ENCODE data around the gene KRT78.

KRT78 gene

GRCh38 chr12:52812073-52812400 is 36.8 kb downstream of the KRT78 start:
- no peak for DNase-seq (ENCODE audit: low read depth in 2 of 2)

DNA sequence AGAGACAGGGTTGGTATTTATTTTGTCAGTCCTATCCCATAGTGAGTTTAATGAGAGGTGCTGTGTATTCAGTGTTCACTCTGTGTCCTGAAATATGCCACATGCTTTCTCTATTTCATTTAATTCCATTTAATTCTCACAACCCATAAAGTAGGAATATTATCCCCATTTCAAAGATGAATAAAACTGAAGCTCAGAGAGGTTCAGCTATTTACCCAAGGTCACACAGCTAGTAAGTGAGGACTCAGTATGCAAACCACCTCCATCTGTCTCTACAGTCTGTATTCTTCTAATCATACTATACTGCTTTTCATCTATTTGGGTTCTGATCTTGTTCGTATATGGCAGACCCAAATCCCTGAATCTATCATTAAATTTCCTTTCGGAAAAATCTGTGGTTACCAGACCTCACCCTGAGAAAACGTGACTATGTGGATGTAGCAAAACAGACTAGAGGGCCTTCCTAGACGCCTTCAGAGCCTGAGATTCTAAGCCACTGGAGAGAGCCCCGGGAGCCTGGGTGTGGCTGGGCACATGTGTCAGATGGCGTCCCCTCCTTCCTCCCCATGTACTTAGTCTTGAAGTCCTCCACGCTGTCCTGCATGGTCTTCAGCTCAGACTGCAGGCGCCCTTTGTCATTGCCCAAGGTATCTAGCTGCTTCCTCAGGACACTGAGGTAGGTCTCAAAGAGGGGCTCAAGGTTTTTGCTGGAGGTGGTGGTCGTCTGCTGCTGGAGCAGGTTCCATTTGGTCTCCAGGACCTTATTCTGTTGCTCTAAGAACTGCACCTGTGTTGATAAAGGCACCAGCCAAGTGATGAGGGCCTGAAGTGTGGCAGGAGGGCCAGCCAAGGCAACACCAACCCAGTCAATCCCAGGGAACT is 37.4 kb downstream of the KRT78 start:
- no peak for DNase-seq (ENCODE audit: low read depth in 2 of 2)

DNA sequence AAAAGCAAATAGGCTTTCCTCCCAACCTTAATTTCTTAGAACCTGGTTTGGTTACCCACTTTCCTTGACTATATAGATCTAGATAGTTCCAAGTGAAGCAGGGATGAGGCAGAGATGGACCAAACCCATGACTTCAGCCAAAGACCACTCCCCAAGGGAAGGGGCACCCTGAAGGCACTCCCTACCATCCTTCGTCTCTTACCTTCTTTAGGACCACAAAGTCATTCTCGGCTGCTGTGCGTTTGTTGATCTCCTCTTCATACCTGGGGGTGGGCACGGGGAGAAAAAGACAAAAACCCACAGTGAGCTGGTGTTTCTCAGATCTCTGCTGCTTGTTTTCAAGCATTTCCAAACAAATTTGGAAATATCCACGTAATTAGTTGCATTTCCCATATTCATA is 38.2 kb downstream of the KRT78 start:
- DNase-seq (ENCODE audit: low read depth in 2 of 2): no peak

DNA sequence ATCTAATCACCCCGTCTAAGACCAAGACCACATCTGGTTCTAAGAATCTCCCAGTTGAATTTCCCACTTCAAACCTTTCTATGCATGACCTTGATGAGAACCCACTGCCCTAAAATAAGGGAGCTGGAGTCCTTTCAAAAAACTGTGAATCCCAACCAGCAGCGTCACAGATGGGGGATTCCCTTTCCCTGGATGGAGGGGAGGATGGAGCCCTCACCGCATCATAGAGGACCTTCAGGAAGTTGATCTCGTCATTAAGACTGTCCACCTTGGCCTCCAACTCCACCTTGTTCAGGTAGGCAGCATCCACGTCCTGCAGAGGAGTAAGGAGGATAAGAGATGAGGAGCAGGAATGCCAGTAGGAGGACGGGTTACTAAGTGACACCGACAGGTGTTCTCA is 39.6 kb downstream of the KRT78 start:
- no peak for DNase-seq (ENCODE audit: low read depth in 2 of 2)

GRCh38 chr12:52808573-52809160 is 40.1 kb downstream of the KRT78 start:
- no peak for DNase-seq (ENCODE audit: low read depth in 2 of 2)

DNA sequence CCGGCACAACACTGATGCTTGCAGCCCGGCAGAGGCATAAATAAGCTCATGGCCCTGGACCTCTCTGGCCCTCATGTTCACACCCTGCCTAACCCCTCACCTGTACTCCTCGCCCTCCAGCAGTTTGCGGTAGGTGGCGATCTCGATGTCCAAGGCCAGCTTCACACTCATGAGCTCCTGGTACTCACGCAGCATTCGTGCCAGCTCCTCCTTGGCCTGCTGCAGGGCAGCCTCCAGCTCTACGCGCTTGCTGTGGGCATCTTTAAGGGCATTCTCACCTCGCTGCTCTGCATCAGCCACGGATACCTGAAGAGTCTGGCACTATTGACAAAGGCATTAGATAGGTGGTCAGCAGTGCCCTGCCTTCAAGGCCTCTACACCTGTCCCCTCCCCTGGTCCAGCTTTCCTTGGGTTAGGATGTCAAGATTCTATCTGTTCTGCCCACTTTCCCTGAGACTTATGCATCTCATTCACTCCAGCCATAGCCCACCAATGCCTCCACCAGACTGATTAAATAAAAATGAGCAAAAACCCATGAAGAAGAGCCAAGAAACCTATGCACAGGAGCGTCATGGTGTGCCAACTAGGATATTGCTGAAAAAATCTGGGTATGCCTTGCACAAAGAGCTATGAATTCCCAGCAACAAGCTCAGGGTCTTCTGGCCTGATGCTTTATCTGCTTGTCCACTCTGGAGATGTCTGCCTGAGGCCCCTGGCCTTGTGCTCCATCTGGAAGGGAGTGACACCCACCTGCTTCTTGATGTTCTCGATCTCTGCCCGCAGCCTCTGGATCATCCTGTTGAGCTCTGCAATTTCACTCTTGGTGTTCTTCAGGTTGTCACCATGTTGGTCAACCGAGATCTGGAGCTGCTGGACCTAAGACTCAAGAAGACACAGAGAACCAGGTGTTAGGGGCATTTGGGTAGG is 41.0 kb downstream of the KRT78 start:
- no peak for DNase-seq (ENCODE audit: low read depth in 2 of 2)

- DNase-seq (ENCODE audit: low read depth in 2 of 2): no peak
Observed at GRCh38 chr12:52806821-52807543, 41.8 kb downstream of the KRT78 start.

DNA sequence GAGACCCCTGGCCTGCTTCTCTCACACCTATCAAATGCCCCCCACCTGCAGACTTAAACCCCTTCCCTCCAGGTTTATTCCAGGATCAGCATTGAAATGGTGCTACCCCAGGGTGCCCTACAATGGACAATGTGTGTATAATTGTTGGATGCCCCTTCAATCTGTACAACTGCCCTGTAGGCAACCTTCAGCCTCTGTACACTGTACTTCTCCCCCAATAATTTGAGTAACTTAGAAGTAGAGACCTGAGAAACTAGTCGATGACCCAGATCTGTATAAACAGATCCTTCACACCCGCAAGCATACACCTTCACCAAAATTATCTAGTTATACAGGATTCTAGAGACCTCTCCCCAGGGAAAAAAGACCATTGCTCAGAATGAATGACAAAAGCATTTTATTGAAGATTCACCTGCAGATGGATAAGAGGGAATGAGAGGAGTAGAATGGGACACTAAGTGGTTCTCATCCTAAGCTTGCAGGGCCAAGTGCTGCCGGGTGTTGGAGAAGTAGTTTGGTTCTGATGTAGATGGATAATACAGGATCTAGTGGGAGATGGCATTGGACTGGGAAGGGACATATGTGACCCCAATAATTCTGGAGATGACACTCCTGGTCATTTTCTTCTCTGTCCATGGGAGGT is 42.5 kb downstream of the KRT78 start:
- no peak for DNase-seq (ENCODE audit: low read depth in 2 of 2)

- no peak for DNase-seq (ENCODE audit: low read depth in 2 of 2)
Observed at GRCh38 chr12:52805739-52806138, 43.1 kb downstream of the KRT78 start.

GRCh38 chr12:52805000-52805399 is 43.8 kb downstream of the KRT78 start:
- DNase-seq (ENCODE audit: low read depth in 2 of 2): no peak

- DNase-seq (ENCODE audit: low read depth in 2 of 2): no peak
Observed at GRCh38 chr12:52802442-52802841, 46.4 kb downstream of the KRT78 start.

GRCh38 chr12:52801773-52802172 is 47.0 kb downstream of the KRT78 start:
- DNase-seq (ENCODE audit: low read depth in 2 of 2): no peak

DNA sequence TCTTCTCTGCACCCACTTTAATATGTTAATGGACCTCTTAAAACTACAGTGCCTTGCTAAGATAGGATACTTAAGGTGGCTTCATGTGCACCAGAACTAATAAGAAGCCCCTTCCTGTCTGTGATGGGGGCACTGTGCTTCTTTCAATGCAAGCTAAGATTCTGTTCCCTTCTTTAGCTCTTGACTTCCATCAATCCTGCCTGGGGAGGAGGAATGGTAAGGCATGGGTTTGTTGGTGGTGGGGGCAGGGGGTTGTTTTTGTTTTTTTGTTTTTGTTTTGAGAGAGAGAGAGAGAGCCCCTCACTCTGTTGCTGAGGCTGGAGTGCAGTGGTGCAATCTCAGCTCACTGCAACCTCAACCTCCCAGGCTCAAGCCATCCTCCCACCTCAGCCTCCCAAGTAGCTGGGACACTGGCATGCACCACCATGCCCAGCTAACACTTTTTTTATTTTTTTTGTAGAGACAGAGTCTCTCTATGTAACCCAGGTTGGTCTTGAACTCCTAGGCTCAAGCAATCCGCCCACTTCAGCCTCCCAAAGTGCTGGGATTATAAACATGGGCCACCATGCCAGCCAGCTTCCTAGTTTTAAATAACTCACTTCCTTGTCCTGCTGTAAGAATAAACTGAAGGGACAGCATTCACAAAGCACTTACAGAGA is 48.4 kb downstream of the KRT78 start:
- no peak for DNase-seq (ENCODE audit: low read depth in 2 of 2)

- no peak for DNase-seq (ENCODE audit: low read depth in 2 of 2)
Observed at GRCh38 chr12:52799505-52800211, 49.1 kb downstream of the KRT78 start.

DNA sequence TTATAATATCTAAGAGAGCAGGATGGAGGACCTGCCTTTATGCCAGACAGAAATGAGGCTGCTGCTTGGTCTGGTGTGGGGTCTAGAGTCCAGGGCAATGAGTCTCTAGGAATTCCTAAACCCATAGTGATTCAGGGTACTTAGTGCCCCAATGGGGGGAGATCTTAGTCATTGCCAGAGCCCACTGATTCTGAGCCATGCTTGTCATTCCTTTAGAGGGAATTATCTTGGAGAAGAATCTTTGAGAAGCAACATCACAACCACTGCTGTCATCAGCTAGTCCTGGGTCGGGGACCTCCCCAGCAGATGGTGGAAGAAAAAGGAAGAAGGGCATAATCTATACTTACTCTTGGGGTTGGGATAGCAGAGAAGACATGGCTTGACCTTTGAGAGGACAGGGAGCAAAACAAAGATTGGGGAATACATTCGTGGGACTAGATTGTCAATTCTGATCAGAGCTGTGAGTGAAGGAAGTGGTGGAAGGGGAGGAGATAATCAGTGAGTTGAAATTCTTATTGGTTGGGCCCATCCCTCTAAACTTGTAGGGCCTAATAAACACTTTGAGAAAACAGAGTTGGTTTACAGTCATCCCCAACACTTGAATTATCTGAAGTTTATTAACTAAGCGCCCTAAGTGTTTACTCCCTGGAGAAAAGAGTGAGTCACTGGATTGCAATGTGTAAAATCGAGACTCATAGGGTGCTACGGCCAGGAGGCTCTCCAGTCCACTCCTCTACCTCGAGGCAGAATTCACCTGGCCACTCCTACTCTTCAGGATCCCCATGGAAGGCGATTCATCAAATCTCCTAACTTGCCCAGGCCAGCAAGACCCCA is 49.9 kb downstream of the KRT78 start:
- DNase-seq (ENCODE audit: low read depth in 2 of 2): peak in 1 of 2 experiments; percentile 25

DNA sequence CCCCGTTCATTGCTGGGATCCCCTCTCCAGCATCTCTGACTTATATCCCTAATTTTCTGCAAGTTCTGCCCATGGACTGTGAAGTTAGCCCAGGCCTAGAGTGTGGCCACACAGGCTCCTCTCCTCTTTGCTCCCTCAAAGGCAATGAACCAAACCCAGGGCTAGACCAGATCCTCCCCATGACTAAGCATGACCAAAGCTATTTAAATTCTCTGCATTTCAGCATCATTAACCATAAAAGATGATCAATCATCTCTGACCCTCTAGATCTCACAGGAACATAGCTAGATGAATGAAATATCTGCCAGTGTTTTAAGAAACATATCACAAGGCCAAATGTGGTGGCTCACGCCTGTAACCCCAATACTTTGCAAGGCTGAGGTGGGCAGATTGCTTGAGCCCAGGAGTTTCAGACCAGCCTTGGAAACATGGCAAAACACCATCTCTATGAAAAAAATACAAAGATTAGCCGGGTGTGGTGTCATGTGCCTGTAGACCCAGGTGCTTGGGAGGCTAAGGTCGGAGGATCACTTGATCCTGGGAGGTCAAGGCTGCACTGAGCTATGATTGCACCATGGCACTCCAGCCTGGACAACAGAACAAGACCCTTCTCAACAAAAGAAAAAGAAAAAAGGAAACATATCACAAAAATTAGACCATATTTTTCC is 50.7 kb downstream of the KRT78 start:
- DNase-seq (ENCODE audit: low read depth in 2 of 2): peak in 1 of 2 experiments; percentile 29

DNA sequence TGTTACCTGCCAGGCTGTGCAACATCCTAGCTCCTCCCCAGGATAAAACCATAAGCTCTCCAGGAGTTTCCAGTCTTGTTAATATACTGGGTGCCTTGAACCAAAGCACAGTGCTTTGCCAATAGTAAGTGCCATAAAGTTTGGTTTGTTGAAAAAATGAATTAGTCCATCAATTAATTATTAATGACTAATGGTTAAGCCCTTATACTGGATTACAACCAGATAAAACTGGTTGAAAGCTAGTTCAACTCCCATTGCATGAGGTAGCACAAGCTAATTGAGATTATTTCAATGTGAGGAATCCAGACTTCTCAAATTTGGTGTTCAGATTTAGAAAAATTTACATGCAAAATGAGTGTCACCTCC is 51.3 kb downstream of the KRT78 start:
- no peak for DNase-seq (ENCODE audit: low read depth in 2 of 2)

- DNase-seq (ENCODE audit: low read depth in 2 of 2): no peak
Observed at GRCh38 chr12:52796839-52797528, 51.8 kb downstream of the KRT78 start.

Data from fibroblast of skin of left biceps (primary cell).